Smooth muscle cell (in vitro differentiated cells): Measurements from ENCODE around the gene FH. TPM values are rescaled to one million over a fixed set of nuclear protein-coding genes. Genes with fewer than 3 reads are reported as not detected.

Source experiments
- DNase-seq: peaks from one replicate; lab custom pipeline; 2025; ENCODE audit not compliant: unreplicated experiment; lab: John Stamatoyannopoulos, UW
- H2AFZ ChIP-seq: fragments of 200-600 bp; sonication (generic); 2 replicates; pipeline ENCODE4 v1.6.0; 2016; ENCODE audit warnings: antibody characterized with exemption, low read depth, mild to moderate bottlenecking
- H3F3A ChIP-seq: fragments of 200-600 bp; sonication (generic); 2 replicates; pipeline ENCODE4 v1.6.0; 2017; ENCODE audit warnings: antibody characterized with exemption, low read depth
- H3K27ac ChIP-seq: fragments of 200-600 bp; sonication (generic); 2 replicates; pipeline ENCODE4 v1.5.1; 2016; ENCODE audit warnings: low read depth, mild to moderate bottlenecking
- H3K27me3 ChIP-seq: fragments of 200-600 bp; sonication (generic); 2 replicates; pipeline ENCODE4 v1.6.1; 2016; ENCODE audit warnings: low read depth, mild to moderate bottlenecking
- H3K36me3 ChIP-seq: fragments of 200-600 bp; sonication (generic); 2 replicates; pipeline ENCODE4 v1.5.1; 2016; ENCODE audit warnings: low read depth
- H3K4me1 ChIP-seq: fragments of 200-600 bp; sonication (generic); 2 replicates; pipeline ENCODE4 v1.5.1; 2016; ENCODE audit warnings: low read depth
- H3K4me2 ChIP-seq: fragments of 200-600 bp; sonication (generic); 2 replicates; pipeline ENCODE4 v1.6.0; 2016; ENCODE audit warnings: mild to moderate bottlenecking
- H3K4me3 ChIP-seq: fragments of 200-600 bp; sonication (generic); 2 replicates; pipeline ENCODE4 v1.5.1; 2016; ENCODE audit warnings: mild to moderate bottlenecking
- H3K79me2 ChIP-seq: fragments of 200-600 bp; sonication (generic); 2 replicates; pipeline ENCODE4 v1.6.0; 2016; ENCODE audit warnings: low read depth, mild to moderate bottlenecking
- H3K9ac ChIP-seq: fragments of 200-600 bp; sonication (generic); 2 replicates; pipeline ENCODE4 v1.6.0; 2016; ENCODE audit warnings: low read depth
- H3K9me3 ChIP-seq: fragments of 200-600 bp; sonication (generic); replicated peaks from 2 replicates; pipeline ENCODE4 v1.5.1; 2016; ENCODE audit warnings: low read depth
- H4K20me1 ChIP-seq: fragments of 200-600 bp; sonication (generic); 2 replicates; pipeline ENCODE4 v1.6.0; 2016; ENCODE audit warnings: low read depth
- WGBS: methylation state at CpG from one replicate; pipeline ENCODE4 v1.1.7; 2016; ENCODE audit warnings: low lambda C conversion rate; 5-methylcytosine and 5-hydroxymethylcytosine counted together
- polyA plus RNA-seq: library from polyadenylated mRNA; unstranded; fragments of >200 nt; fragmentation: Nextera tagmentation; extraction: Ambion mirVana; gene quantifications from 2 replicates; pipeline ENCODE4 v1.2.1, GENCODE V29; 2016
- total RNA-seq: library from RNA; depleted of rRNA; stranded (reverse); fragments of >200 nt; gene quantifications from 2 replicates; pipeline ENCODE4 v1.2.3, GENCODE V29; 2014
- TF ChIP-seq, protein P1 (sequence below): fragments of 200-600 bp; sonication (generic); IDR thresholded peaks from 2 replicates; pipeline ENCODE4 v1.5.1; 2017; ENCODE audit warnings: borderline replicate concordance, mild to moderate bottlenecking, antibody characterized with exemption; ENCODE audit not compliant: insufficient read depth, poor library complexity, severe bottlenecking

FH gene
- total and polyA plus RNA-seq, 2 experiments from 2014 or later: 53.1 to 57.7 TPM

DNA sequence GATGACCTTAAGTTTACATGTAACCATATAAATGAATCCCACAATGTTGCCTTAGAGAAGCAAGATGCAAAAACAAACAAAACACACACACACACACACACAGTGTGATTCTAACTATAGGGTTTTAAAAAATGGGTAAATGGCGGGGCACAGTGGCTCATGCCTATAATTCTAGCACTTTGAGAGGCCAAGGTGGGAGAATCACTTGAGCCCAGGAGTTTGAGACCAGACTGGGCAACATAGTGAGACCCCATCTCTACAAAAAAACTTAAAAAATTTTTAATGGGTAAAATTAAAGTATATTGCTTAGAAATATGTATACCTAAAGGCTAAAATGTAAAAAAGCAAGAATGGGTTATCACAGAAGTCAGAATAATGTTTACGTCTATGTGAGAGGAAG lies 28.5 kb upstream of the FH start:
- WGBS: 49% methylated on average over 2 of the region's 2 CpGs
- H3F3A ChIP-seq: no peaks in the 10 kb centered on the region
- no peak overlapping the region for H2AFZ ChIP-seq
- no peaks in the 10 kb centered on the region for H3K27me3 ChIP-seq
- H3K4me3 ChIP-seq: no peak overlapping the region
- H3K36me3 ChIP-seq: no peaks in the 10 kb centered on the region
- no peak overlapping the region for H3K9ac ChIP-seq
- no peaks in the 10 kb centered on the region for H4K20me1 ChIP-seq
- no peak for DNase-seq
- H3K79me2 ChIP-seq: no peaks in the 10 kb centered on the region
- no peaks in the 10 kb centered on the region for H3K9me3 ChIP-seq
- H3K4me1 ChIP-seq: no peaks in the 10 kb centered on the region
- H3K4me2 ChIP-seq: no peak overlapping the region
- TF ChIP-seq, protein P1, sequence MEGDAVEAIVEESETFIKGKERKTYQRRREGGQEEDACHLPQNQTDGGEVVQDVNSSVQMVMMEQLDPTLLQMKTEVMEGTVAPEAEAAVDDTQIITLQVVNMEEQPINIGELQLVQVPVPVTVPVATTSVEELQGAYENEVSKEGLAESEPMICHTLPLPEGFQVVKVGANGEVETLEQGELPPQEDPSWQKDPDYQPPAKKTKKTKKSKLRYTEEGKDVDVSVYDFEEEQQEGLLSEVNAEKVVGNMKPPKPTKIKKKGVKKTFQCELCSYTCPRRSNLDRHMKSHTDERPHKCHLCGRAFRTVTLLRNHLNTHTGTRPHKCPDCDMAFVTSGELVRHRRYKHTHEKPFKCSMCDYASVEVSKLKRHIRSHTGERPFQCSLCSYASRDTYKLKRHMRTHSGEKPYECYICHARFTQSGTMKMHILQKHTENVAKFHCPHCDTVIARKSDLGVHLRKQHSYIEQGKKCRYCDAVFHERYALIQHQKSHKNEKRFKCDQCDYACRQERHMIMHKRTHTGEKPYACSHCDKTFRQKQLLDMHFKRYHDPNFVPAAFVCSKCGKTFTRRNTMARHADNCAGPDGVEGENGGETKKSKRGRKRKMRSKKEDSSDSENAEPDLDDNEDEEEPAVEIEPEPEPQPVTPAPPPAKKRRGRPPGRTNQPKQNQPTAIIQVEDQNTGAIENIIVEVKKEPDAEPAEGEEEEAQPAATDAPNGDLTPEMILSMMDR: no peak
- H3K27ac ChIP-seq: no peak overlapping the region

DNA sequence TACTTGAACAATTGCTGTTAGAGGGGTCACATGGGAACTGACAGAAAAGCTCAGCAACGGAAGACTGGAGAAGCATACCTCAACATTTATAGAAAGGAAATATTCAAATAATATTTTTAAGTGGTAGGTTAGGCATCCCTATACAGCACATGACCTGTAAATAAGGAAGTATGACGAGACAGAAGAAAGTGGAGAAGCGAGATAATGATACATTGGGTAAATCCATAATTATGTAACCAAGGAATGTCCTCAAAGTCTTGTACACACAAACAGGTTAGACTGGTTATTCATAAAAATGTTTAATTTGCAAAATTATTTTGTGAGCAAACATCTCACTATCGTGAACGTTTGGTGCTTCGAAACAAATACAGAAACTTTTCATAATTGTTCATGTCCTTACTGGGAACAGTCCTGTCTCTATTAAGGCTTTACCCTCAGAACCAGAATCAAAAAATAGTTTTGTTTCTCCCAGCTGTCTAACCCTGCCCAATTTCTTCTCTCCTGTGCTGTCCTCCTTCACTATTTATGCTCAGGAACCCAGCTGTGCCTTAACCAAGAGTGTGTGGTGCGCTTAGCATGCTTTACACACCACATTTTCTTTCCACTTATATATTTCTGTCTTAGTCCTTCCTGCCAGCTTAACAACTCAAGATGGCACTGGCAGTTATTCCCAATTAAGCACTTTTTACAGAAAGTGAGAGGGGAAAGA lies 22.8 kb upstream of the FH start:
- Histone ChIP-seq H3K9ac (peak overlapping the region; percentile 19), H3K27me3 (no peaks in the 10 kb centered on the region), H4K20me1 (no peaks in the 10 kb centered on the region), H3F3A (no peaks in the 10 kb centered on the region), H3K4me1 (no peaks in the 10 kb centered on the region), H3K4me2 (no peak overlapping the region), H3K36me3 (no peaks in the 10 kb centered on the region), H2AFZ (no peak overlapping the region), H3K9me3 (no peaks in the 10 kb centered on the region), H3K27ac (peak overlapping the region; percentile 47), H3K79me2 (no peaks in the 10 kb centered on the region), H3K4me3 (no peak overlapping the region)
- TF ChIP-seq, protein P1: no peak
- no peak for DNase-seq
- 83% methylated on average over 7 of the region's 7 CpGs for WGBS

DNA sequence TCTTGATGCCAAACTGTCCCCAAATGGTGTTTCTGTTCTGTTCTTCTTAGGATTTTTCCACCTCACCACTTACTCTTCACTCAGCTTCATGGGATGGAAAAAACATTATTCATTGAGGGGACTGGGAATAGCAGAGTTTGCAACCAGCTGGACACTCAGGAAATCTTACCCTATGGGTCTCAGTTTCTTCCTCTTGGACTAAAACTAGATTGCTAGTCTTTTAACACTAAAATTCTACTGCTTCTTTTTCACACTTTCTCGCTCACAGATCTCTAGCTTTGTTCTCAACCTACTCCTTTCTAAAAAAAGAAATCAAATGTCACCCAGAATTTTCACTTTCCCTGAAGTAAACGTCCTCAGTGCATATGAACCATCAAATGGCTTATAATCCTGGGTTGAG lies 17.4 kb upstream of the FH start:
- Histone ChIP-seq H3K4me3 (no peak overlapping the region), H3K9me3 (no peaks in the 10 kb centered on the region), H3K79me2 (no peaks in the 10 kb centered on the region), H3F3A (no peaks in the 10 kb centered on the region), H3K4me2 (no peak overlapping the region), H4K20me1 (no peaks in the 10 kb centered on the region), H3K4me1 (no peaks in the 10 kb centered on the region), H3K36me3 (no peaks in the 10 kb centered on the region), H3K27me3 (no peaks in the 10 kb centered on the region), H3K27ac (no peak overlapping the region), H3K9ac (no peak overlapping the region), H2AFZ (no peak overlapping the region)
- 92% methylated on average over 2 of the region's 2 CpGs for WGBS
- DNase-seq: no peak
- TF ChIP-seq, protein P1: no peak

DNA sequence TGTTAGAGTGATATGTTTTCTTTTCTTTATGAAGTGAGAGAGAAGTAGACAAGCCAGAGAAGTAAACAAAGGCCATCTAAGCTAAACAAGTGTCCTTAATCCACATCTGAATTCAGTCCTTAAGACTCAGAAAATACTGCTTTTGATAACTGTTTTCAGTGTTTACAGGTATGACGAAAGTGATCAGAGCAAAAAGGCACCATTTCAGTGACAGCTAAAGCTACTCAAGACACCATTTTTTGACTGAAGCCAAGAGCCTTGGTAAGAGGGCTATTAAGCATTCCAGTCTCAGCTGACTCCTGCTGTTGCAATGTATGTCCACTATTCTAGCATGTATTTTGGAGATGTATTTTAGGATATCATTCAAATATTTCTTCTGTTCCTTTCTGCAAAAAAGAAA lies 16.7 kb upstream of the FH start:
- no peaks in the 10 kb centered on the region for H3K27me3 ChIP-seq
- DNase-seq: no peak
- no peak overlapping the region for H3K9ac ChIP-seq
- WGBS: 96% methylated on average over 1 of the region's 1 CpG
- no peaks in the 10 kb centered on the region for H3K9me3 ChIP-seq
- H3K27ac ChIP-seq: no peak overlapping the region
- no peak overlapping the region for H3K4me3 ChIP-seq
- H3K4me1 ChIP-seq: no peaks in the 10 kb centered on the region
- H3F3A ChIP-seq: no peaks in the 10 kb centered on the region
- TF ChIP-seq, protein P1: no peak
- no peaks in the 10 kb centered on the region for H3K79me2 ChIP-seq
- no peaks in the 10 kb centered on the region for H4K20me1 ChIP-seq
- no peak overlapping the region for H2AFZ ChIP-seq
- no peak overlapping the region for H3K4me2 ChIP-seq
- H3K36me3 ChIP-seq: no peaks in the 10 kb centered on the region
